Stimulated activated CD4-positive, alpha-beta T cell treated with anti-CD3 and anti-CD28 coated beads, Interleukin-12 subunit alpha, Interleukin-12 subunit beta, amount 100 ng/mL, for 24 hours (primary cell): ENCODE results near the gene SLC25A23.

Experiments used
- DNase-seq, 2 experiments: peaks; one replicate each; pipeline ENCODE4 v3.0.0-alpha.2; 2020; ENCODE audit warnings: low read depth in 2 of 2

Gene SLC25A23

DNA sequence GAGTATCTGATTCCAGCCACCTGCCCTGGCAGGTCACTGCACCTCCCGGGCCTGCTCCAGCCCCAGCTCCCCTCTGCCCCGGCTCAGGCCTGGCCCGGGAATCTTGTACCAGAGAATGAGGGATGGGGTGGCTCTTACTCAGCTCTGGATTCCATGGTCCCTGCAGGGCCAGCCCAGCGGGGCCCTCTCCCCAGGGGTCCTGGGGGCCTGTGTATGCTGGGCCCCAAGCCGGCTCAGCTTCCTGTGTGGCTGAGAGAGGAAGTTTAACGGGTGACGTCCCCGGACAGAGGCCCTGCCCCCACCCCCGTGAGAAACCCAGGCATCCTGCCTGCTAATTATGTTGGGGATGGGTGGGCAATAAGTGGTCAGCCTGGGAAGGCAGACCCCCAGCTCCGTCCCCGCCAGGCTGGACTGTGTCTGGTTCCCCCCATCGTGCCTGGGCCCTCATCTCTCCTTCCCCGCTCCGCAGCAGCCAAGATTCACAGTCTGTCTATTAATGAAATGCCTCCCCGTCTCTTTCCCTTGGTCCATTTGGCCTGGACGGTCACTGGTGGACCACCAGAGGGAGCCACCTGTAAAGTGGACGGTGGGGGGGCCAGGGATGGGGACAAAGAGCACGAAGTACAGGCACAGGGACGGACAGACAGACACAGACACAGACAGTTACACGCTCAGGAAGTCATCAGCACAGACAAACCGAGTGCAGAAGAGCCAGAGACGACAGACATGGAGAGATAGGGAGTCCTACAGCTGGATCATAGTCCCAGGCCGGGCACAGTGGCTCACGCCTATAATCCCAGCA, 22.1 kb upstream of the SLC25A23 start, which contains the start of gene DENND1C:
DENND1C (minus strand) TSS at position 247 of the 802 bp plus-strand sequence; CDS start at position 155, 92 bp downstream.
- peak in 1 of 2 experiments; percentile 67 for DNase-seq

DNA sequence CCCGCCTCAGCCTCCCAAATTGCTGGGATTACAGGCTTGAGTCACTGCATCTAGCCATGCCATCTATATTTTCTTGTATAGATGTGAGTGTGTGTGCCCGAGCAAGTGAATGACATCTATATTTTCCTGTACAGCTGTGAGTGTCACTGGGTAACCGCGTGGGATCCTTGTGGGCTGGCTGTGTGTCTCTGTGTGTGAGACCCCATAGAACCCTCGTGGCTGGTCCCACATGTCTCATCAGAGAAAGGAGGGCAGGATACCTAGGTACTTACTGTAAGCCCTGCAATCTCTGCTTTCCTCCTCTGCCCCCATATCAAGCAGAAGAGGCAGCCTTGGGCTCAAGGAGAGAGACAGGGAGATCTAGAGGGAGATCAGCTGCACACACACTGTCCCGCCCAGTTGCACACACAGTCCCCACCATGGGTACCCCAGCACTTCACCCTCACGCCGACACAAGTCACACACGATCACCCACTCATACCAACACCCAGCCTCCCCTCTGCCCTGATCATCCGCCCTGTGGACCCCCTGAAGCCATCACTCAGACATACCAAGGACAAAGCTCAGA, 21.3 kb upstream of the SLC25A23 start:
- DNase-seq = no peak

DNA sequence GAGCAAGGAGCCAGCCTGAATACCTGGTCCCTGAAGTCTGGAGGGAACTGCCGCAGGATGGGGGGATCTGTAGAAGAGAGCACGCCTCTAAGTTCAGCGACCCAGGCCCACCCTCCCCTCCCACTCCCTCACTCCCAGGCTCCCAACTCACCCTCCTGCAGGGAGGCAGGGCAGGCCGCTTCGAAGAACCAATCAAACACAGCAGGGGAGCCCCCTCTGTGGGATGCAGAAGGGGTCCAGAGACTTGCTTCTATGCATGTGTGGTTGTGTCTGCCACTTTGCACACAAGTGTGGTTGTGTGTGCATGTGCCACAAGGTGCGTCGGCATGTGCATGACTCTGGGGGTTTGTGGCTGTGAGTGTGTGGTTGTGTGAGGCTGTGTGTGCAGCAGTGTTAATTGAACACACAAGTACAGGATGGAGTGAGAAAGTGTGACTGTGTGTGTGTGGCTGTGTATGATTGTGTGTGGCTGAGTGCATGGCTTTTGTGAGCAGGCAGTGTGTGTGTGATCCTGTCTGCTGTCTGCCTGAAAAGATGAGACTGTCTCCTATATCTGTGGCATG, 20.3 kb upstream of the SLC25A23 start:
- no peak for DNase-seq

DNA sequence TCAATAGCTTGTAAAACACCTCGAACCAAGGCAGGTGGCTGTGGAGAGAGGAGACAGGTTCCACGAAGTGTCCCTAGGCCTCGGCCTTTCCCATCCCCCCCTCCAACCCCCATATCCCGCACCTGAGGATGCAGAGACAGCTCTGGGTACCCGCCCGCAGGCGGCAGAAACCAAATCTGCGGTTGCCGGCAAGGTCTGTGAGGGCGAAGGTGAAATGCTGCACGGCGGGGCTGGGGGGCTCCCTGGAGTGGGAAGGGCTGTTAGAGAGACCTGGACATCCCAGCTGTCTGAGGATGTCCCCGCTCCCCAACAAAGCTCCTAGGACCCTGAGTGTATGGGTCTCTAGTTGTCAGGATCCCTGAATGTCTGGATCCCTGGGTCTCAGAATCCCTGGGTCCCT, 19.2 kb upstream of the SLC25A23 start:
- DNase-seq = no peak

DNA sequence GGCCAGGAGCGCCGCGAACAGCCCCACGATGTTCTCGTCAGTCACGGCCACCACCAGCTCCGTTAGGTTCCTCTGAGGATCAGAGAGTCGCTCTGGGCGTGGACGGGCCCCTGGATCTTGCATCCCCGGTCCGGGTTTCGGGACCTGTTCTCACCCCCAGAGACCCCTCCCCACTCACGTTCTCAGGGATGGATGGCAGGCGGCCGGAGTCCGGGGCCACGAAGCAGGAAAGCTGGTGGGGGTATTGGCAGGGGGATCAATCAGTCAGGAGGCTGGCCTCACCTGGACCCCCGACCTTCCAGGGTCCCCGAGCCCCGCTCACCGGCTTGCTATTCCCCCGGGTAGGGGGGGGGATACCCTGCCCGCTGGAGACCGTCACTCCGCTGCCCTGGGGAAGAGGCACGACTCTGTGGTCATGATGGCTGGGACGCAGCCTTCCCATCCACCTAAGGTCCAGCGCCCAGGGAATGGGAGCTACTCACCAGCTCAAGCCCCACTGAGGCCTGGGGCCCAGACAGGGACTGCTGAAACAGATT, 17.4 kb upstream of the SLC25A23 start:
- no peak for DNase-seq

DNA sequence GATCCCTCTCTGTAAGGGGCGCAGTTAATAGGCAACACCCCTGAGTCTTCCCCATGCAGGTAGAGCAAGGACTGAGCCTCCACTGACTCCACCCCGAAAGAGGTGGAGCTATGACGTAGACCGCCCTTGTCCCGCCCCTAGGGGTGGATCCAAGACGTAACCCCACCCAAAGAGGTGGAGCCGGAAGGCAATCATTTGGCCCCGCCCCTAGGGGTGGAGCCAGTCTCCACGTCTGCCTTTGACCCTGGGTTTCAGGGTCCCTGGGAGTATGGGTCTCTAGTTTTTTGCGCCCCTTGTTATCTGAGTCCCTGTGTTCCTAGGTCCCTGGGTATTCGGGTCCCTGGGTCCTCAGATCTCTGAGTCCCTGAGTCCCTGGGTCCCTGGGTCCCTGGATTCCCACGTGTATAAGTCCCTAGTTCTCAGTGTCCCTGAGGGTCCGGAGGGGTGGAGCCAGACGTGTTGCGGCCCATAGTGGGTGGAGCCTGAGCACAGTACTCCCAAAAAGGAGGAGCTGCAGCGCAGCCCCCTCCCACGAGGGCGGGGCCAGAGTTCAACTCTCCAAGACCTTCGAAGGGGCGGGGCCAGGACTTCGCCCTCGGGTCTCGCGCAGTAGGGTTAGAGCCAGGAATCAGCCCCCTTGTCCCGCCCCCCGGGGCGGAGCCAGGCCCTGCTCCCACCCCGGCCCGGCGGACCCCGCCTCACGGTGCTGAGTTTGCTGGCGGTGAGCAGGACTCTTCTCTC, 16.7 kb upstream of the SLC25A23 start:
- DNase-seq = peak in 1 of 2 experiments; percentile 50

DNA sequence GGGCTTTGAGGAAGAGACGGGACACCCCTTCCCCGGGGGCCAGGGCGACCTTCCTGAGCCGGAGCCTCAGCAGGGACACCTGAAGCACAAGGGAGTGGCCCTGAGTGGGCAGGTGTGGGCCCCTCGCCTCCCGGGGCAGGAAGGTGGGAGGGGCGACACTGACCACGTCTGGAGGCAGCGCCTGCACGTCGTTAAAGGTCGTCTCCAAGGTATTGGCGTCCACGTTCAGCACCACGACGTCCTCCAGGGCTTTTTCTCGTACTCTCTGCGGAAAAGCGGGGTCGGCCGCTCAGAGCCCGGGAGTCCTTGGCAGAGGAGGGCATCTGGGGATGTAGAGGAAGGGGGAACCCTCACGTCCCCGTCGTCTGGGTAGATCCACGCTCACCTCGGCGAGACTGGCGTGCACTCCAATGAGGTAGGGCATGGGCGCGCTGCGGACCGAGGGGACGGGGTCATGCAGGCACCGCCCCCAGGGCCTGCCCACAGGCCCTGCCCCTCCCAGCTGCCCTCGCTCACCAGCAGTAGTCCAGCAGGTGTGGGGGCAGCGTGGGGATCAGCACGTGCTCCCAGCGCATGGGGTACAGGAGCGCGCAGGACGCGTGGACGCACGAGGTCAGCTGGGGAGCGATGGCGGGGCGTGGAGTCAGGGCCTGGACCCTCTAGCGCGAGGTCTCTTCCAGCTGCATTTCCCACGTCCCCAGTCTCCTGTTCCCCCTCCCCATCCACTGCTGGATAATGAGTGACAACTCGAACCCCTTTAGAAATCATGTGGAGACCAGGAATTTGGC, 15.9 kb upstream of the SLC25A23 start:
- no peak for DNase-seq

DNA sequence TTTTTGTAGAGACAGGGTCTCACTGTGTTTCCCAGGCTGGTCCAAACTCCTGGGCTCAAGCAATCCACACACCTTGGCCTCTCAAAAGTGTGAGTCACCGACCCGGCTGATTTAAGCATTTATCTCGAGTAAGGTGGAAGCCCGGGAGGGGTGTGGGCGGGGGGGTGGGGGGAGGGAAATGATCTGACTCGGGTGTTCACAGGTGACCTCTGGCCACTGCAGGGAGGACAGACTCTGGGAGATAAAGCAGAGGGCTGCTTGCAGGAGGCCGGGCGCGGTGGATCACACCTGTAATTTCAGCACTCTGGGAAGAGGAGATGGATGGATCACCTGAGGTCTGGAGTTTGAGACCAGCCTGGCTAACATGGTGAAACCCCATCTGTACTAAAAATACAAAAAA, 14.1 kb upstream of the SLC25A23 start:
- DNase-seq = no peak

DNA sequence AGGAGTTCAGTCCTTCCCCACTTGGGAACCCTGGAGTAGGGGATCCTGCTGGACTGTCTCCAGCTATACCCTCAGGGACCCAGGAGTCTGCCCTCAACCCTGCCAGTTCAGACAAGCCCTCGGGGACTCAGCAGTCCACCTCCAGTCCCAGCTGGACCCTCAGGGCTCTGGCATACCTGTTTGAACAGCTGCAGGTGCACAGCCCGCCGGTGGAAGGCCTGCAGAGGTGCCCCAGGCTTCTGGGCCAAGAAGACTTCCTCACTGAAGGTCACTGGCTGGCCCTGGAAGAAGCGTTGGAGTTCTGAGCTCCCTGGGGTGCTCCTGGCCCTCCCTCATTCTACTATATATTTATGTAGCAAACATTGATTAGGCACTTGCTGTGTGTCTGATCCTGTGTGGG, 13.1 kb upstream of the SLC25A23 start:
- DNase-seq = no peak

DNA sequence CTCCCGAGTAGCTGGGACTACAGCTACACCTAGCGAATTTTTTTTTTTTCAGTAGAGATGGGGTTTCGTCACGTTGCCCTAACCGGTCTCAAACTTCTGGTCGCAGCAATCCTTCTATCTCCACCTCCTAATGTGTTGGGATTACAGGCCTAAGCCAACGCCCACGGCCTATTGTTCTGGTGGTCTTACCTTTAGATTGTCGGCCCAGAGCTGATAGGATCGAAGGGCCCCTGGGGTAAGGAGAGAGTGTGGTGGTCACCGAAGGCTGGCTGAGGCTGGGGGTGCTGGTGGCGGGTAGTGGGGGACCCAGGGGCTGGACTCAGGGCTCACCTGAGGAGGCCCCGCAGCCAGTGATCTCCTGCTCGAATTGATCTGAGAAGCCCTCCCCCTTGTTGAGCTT, 11.5 kb upstream of the SLC25A23 start:
- no peak for DNase-seq

DNA sequence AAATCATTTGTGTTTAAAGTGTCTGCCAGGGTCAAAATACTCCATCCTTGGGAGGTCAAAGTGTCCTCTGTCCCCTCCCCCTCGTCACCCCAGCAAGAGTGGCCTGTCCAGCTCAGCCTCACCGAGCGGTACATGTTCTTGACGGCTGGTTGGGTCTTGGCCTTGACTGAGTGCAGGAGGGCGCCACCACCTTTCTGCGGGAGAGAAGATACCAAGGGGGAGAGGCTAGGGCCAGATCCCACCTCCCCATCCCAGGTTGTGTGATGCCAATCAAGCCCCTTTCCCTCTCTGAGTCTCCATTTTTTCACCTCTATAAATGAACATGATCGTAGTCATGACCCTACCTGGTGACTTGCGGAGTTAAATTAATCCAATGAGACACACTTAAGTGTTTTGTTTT, 10.6 kb upstream of the SLC25A23 start:
- no peak for DNase-seq

DNA sequence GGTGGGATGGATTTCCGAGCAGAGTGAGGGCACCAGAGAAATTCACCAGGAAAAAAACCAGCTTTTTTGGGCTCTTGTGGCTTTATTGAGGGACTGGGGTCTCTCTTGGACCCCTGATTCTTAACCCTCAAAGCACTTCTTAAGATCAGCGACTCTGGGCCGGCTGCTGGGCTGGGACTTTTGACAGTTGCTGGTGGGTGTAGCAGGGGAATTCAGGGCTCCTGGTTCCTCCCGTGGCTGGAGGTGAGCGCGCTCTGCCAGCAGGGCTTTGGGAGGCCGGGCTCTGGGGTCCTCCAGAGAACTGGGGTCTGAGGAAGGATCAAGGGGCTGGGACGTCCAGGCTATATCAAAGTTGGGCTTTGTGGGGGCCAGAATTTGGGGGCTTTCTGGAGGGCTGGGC, 7.8 kb upstream of the SLC25A23 start:
- no peak for DNase-seq

DNA sequence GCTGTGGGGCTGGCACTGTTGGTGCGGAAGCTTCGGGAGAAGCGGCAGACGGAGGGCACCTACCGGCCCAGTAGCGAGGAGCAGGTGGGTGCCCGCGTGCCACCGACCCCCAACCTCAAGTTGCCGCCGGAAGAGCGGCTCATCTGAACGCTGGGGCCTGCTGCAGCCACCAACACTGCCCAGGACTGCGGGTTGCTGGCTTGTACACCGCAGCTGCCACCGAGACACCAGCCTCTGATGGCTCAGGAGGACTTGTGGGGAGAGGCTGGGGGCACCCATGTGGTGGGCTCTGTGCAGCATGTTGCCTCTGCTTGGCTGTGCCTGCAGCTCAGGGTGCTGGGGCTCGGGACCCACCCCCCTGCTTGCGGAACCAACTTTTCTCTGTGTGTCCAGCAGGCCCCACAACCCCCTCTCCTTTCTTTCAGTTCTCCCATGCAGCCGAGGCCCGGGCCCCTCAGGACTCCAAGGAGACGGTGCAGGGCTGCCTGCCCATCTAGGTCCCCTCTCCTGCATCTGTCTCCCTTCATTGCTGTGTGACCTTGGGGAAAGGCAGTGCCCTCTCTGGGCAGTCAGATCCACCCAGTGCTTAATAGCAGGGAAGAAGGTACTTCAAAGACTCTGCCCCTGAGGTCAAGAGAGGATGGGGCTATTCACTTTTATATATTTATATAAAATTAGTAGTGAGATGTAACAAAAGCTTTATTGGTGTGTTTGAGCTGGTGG, 7.1 kb upstream of the SLC25A23 start:
- DNase-seq = no peak

DNA sequence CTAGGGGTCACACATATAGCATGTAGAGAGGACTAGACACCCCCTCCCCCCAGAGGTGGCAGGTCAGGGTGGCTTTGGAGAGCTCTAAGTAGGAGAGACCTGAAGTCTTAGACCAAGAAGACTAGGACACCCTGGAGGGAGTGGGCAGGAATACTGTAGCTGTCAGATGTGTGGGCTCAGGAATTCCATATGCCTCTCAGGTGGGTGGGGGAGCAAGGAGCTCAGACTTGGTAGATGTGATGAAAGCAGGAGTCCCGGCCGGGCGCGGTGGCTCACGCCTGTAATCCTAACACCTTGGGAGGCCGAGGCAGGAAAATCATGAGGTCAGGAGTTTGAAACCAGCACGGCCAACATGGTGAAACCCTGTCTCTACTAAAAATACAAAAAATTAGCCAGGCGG, 6.1 kb upstream of the SLC25A23 start:
- DNase-seq = no peak

DNA sequence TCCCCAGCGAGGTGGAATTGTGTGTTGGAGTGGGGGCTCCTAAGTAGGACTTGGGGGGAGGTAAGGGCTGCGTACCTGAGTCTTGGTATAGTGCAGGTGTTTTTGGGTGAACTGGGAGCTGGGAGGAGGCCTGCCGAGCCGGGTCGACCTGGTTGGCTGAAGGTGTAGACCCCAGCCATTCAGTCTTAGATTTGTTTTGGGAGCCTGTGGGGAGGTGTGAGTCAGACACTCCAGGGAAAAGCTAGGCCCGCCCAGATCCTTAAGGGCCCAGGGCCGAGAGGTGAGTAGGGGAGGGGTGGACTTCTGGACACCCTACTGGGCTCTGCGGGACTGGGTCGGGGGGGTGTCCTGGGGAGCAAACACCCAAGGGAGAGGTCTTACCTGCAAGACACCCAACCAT, 5.4 kb upstream of the SLC25A23 start:
- DNase-seq = no peak

DNA sequence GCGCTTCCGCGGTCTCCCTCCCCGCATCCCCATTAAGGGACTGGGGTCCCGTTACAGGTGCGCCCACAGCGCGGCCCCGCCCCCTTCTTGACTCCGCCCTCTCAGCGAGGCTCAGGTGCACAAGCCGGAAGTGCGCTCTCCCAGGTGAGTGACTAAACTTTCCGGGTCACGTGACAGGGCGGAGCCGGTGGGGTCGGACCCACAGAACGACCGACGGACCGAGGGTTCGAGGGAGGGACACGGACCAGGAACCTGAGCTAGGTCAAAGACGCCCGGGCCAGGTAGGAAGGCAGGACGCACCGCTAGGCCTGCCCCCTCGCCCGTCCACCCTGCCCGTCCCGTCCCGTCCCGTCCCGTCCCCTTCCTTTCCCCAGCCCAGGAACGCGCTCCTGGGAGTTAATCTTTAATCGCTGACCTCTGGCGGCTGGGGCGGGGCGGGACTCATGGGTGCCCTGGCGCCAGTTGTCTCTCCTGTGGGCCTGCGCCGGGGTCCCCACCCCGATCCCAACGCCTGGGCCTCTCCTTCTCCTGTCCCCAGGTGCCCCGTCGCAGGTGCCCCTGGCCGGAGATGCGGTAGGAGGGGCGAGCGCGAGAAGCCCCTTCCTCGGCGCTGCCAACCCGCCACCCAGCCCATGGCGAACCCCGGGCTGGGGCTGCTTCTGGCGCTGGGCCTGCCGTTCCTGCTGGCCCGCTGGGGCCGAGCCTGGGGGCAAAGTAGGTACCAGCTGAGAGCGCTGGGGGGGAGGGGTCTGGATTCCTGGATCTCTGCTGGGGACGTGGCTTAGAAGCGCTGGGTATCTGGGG, 4.7 kb upstream of the SLC25A23 start, which contains the start of gene CRB3:
CRB3 (plus strand) TSS at position 202 of the 804 bp plus-strand sequence; CDS start at position 633, 431 bp downstream.
- DNase-seq = no peak

DNA sequence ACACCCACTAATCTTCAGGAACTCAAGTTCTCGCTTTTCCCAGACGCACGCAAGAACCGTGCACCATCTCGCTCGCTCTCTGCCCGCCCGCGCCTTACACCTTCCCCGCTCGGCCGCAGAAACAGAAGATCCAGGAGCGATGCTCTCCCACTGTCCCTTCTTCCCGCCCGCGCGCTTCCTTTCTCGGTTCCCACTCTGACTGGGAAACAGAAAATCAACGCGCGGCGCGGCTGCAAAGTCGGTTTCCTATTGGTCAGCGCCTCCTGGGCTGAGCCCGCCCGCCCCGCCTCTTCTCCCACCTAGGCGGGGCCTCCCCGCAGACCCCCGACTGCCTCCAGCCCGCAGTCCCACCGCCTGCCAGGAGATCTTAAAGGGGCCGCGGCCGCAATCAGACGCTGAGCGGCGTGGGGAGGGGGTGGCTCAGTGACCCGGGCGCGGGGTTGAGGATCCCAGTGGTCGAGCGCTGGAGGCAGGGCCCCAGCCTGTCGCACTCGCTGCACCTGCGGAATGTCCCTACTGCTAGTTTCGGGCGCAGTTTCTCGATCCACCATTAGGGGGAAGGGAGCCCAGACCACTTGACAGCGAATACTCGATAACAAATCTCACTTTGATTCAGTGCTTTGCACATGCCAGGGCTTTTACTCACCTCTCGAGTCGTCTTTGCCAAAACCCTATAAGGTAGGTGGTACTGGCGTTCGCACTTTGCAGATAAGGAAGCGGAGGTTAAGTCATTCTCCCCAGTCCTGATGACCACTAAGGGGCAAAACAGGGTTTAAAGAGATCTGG, 700 bp upstream of the SLC25A23 start:
- DNase-seq = peak; percentile 96

DNA sequence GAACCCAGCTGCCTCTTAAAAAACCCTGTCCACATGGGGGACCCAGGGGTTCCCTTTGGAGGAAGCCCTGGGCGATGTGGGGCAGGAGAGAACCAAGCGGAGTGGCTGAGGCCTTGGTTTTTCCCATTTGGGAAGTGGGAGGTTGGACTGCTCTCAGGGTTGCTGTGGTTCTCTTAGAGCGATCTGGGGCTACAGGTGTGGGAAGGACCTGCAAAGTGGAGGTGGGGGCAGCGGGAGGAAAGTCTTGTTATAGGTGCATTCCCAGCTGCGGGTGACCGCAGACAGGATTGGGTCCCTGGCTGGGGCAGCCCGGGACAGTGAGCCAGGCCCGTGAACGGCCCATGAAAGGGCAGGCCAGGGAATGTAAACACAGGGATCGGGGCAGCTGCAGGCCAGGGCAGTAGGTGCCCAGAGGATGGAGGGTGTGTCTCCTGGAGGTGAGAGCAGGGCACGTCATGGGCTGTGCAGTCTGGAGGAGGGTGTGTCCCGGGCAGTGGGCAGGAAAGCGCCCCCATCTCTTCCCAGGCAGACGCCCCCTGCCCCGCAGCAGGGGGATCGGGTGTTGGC, 814 bp downstream of the SLC25A23 start:
- no peak for DNase-seq
